ENCODE measurements around the gene ENGASE.

Gene ENGASE

GRCh38 chr17:79115487-79115886, 40.9 kb downstream of the ENGASE start:
- no peak for DNase-seq (ENCODE audit: low read depth in 2 of 2)

- DNase-seq (ENCODE audit: low read depth in 2 of 2): no peak
Observed at GRCh38 chr17:79116575-79117368, 42.1 kb downstream of the ENGASE start.

GRCh38 chr17:79117905-79118487, 43.4 kb downstream of the ENGASE start:
- no peak for DNase-seq (ENCODE audit: low read depth in 2 of 2)

- no peak for DNase-seq (ENCODE audit: low read depth in 2 of 2)
Observed at GRCh38 chr17:79118924-79119323, 44.3 kb downstream of the ENGASE start.

- DNase-seq (ENCODE audit: low read depth in 2 of 2): no peak
Observed at GRCh38 chr17:79120259-79120658, 45.6 kb downstream of the ENGASE start.

- no peak for DNase-seq (ENCODE audit: low read depth in 2 of 2)
Observed at GRCh38 chr17:79123988-79124387, 49.4 kb downstream of the ENGASE start.

- no peak for DNase-seq (ENCODE audit: low read depth in 2 of 2)
Observed at GRCh38 chr17:79124513-79125209, 50.0 kb downstream of the ENGASE start.

GRCh38 chr17:79125503-79125902, 50.9 kb downstream of the ENGASE start:
- no peak for DNase-seq (ENCODE audit: low read depth in 2 of 2)

GRCh38 chr17:79126139-79126538, 51.5 kb downstream of the ENGASE start:
- no peak for DNase-seq (ENCODE audit: low read depth in 2 of 2)

- no peak for DNase-seq (ENCODE audit: low read depth in 2 of 2)
Observed at GRCh38 chr17:79127534-79128135, 53.0 kb downstream of the ENGASE start.

GRCh38 chr17:79129523-79129922, 54.9 kb downstream of the ENGASE start:
- no peak for DNase-seq (ENCODE audit: low read depth in 2 of 2)

GRCh38 chr17:79130536-79131273, 56.1 kb downstream of the ENGASE start:
- DNase-seq (ENCODE audit: low read depth in 2 of 2): no peak

- DNase-seq (ENCODE audit: low read depth in 2 of 2): no peak
Observed at GRCh38 chr17:79131274-79131635, 56.6 kb downstream of the ENGASE start.

GRCh38 chr17:79131701-79132100, 57.1 kb downstream of the ENGASE start:
- no peak for DNase-seq (ENCODE audit: low read depth in 2 of 2)

GRCh38 chr17:79132271-79133064, 57.8 kb downstream of the ENGASE start:
- DNase-seq (ENCODE audit: low read depth in 2 of 2): no peak

GRCh38 chr17:79133214-79133613, 58.6 kb downstream of the ENGASE start:
- DNase-seq (ENCODE audit: low read depth in 2 of 2): no peak

- no peak for DNase-seq (ENCODE audit: low read depth in 2 of 2)
Observed at GRCh38 chr17:79133985-79134384, 59.4 kb downstream of the ENGASE start.

- DNase-seq (ENCODE audit: low read depth in 2 of 2): no peak
Observed at GRCh38 chr17:79135011-79135410, 60.4 kb downstream of the ENGASE start.

- no peak for DNase-seq (ENCODE audit: low read depth in 2 of 2)
Observed at GRCh38 chr17:79135628-79136405, 61.2 kb downstream of the ENGASE start.

All from stimulated activated CD4-positive, alpha-beta T cell treated with anti-CD3 and anti-CD28 coated beads, Interleukin-15, amount 100 ng/mL, for 48 hours (primary cell).